Loucy (cell line): ENCODE measurements around the gene PLXNA2.

Experiments used
- H2AFZ ChIP-seq: fragments of 200-600 bp; sonication (generic); 2 replicates; pipeline ENCODE4 v1.6.0; 2016; ENCODE audit warnings: antibody characterized with exemption, mild to moderate bottlenecking, low read length, moderate library complexity
- H3F3A ChIP-seq: fragments of 200-600 bp; 2 replicates; pipeline ENCODE4 v1.6.0; 2016; ENCODE audit warnings: antibody characterized with exemption, low read depth, mild to moderate bottlenecking
- H3K27me3 ChIP-seq: fragments of 200-600 bp; sonication (generic); 2 replicates; pipeline ENCODE4 v1.6.1; 2014; ENCODE audit warnings: low read length, mild to moderate bottlenecking; ENCODE audit not compliant: insufficient read depth, poor library complexity, severe bottlenecking
- H3K36me3 ChIP-seq: fragments of 200-600 bp; sonication (generic); 2 replicates; pipeline ENCODE4 v1.6.1; 2016; ENCODE audit warnings: low read length; ENCODE audit not compliant: insufficient read depth
- H3K4me1 ChIP-seq: fragments of 200-600 bp; sonication (generic); 2 replicates; pipeline ENCODE4 v1.5.1; 2014; ENCODE audit warnings: low read length, mild to moderate bottlenecking; ENCODE audit not compliant: insufficient read depth, poor library complexity, severe bottlenecking
- H3K4me2 ChIP-seq: fragments of 200-600 bp; sonication (generic); 2 replicates; pipeline ENCODE4 v1.6.0; 2014; ENCODE audit warnings: antibody characterized with exemption, low read length, low read depth, mild to moderate bottlenecking; ENCODE audit not compliant: poor library complexity, severe bottlenecking
- H3K4me3 ChIP-seq: fragments of 200-600 bp; sonication (generic); 2 replicates; pipeline ENCODE4 v1.5.1; 2014; ENCODE audit warnings: low read length, mild to moderate bottlenecking, mixed read lengths; ENCODE audit not compliant: poor library complexity, severe bottlenecking
- H3K79me2 ChIP-seq: fragments of 200-600 bp; sonication (generic); 2 replicates; pipeline ENCODE4 v1.6.1; 2014; ENCODE audit warnings: low read length; ENCODE audit not compliant: insufficient read depth
- H3K9ac ChIP-seq: fragments of 200-600 bp; sonication (generic); 2 replicates; pipeline ENCODE4 v1.6.0; 2014; ENCODE audit warnings: mild to moderate bottlenecking, low read depth, low read length, moderate library complexity; ENCODE audit not compliant: poor library complexity, severe bottlenecking
- H3K9me2 ChIP-seq: fragments of 200-600 bp; sonication (generic); replicated peaks from 2 replicates; pipeline ENCODE4 v1.6.1; 2016; ENCODE audit warnings: low read depth, low read length, mixed read lengths
- H3K9me3 ChIP-seq: fragments of 200-600 bp; sonication (generic); 2 replicates; pipeline ENCODE4 v1.6.1; 2014; ENCODE audit warnings: mild to moderate bottlenecking, antibody characterized with exemption, low read length, low read depth; ENCODE audit not compliant: insufficient read depth
- H4K20me1 ChIP-seq: fragments of 200-600 bp; sonication (generic); 2 replicates; pipeline ENCODE4 v1.6.0; 2014; ENCODE audit warnings: antibody characterized with exemption, low read length, mild to moderate bottlenecking; ENCODE audit not compliant: insufficient read depth, poor library complexity, severe bottlenecking
- EZH2phosphoT487 ChIP-seq: fragments of 200-600 bp; IDR thresholded peaks from 2 replicates; pipeline ENCODE4 v1.6.1; 2018; ENCODE audit warnings: antibody characterized with exemption, mild to moderate bottlenecking, moderate library complexity, borderline replicate concordance
- TF ChIP-seq, protein P1 (sequence below): fragments of 200-600 bp; sonication (generic); conservative IDR thresholded peaks from 2 replicates; pipeline ENCODE4 v1.5.1; 2014; ENCODE audit warnings: mild to moderate bottlenecking, antibody characterized with exemption, low read length

Gene PLXNA2

DNA sequence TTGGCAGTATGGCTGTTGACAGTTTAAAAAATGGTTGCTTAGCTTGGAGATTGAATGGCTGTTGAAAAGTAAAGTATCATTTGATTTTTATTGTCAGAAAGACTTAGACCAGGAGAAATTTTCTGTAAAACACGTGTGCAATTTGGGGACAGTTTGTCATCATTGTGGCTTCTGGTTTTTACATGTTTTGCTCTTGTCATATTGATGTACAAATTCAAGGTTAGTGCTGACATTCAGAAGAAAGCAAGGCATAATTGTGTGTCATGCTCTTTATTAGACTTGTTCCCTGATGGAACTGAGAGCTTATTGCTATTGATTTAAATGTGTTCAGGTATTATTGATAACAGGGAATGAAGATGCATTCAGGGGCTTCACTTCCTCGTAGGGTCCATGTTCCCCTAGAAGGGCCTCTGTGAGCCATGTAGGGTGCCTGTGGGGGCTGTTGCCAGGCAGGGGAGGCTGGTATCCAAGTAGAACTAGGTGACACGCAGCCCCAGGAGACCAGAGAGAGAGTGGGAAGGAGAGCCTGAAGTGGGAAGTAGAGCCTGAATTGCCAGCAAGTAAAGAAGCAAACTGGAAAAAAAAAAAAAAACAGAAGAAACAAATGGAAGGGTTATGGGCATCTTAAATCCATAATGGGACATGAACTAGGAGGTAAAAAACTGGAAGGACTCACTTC, 32.7 kb upstream of the PLXNA2 start:
- no peaks in the 10 kb centered on the region for H3K27me3 ChIP-seq
- H4K20me1 ChIP-seq = no peaks in the 10 kb centered on the region
- no peak overlapping the region for H3K9ac ChIP-seq
- no peaks in the 10 kb centered on the region for H3F3A ChIP-seq
- H3K4me1 ChIP-seq = no peaks in the 10 kb centered on the region
- no peaks in the 10 kb centered on the region for H3K9me3 ChIP-seq
- no peak for TF ChIP-seq EZH2phosphoT487
- TF ChIP-seq, protein P1, sequence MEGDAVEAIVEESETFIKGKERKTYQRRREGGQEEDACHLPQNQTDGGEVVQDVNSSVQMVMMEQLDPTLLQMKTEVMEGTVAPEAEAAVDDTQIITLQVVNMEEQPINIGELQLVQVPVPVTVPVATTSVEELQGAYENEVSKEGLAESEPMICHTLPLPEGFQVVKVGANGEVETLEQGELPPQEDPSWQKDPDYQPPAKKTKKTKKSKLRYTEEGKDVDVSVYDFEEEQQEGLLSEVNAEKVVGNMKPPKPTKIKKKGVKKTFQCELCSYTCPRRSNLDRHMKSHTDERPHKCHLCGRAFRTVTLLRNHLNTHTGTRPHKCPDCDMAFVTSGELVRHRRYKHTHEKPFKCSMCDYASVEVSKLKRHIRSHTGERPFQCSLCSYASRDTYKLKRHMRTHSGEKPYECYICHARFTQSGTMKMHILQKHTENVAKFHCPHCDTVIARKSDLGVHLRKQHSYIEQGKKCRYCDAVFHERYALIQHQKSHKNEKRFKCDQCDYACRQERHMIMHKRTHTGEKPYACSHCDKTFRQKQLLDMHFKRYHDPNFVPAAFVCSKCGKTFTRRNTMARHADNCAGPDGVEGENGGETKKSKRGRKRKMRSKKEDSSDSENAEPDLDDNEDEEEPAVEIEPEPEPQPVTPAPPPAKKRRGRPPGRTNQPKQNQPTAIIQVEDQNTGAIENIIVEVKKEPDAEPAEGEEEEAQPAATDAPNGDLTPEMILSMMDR = no peak
- no peak overlapping the region for H3K4me3 ChIP-seq
- H3K79me2 ChIP-seq = no peaks in the 10 kb centered on the region
- no peaks in the 10 kb centered on the region for H3K9me2 ChIP-seq
- H3K36me3 ChIP-seq = no peaks in the 10 kb centered on the region
- H3K4me2 ChIP-seq = no peak overlapping the region
- H2AFZ ChIP-seq = no peak overlapping the region

GRCh38 chr1:208275083-208275482, 30.9 kb upstream of the PLXNA2 start:
- no peak for TF ChIP-seq EZH2phosphoT487
- TF ChIP-seq, protein P1 = no peak
- Histone ChIP-seq H3K4me3 (no peak overlapping the region), H3K4me1 (no peaks in the 10 kb centered on the region), H3K4me2 (no peak overlapping the region), H3K9me2 (no peaks in the 10 kb centered on the region), H4K20me1 (no peaks in the 10 kb centered on the region), H3K79me2 (no peaks in the 10 kb centered on the region), H3K27me3 (no peaks in the 10 kb centered on the region), H3K9ac (no peak overlapping the region), H2AFZ (no peak overlapping the region), H3K9me3 (no peaks in the 10 kb centered on the region), H3K36me3 (no peaks in the 10 kb centered on the region), H3F3A (no peaks in the 10 kb centered on the region)

- Histone ChIP-seq H2AFZ (no peak overlapping the region), H3K79me2 (no peaks in the 10 kb centered on the region), H3K36me3 (no peaks in the 10 kb centered on the region), H3K4me3 (no peak overlapping the region), H3K27me3 (no peaks in the 10 kb centered on the region), H3K9me3 (no peaks in the 10 kb centered on the region), H3K9ac (no peak overlapping the region), H3K4me2 (no peak overlapping the region), H3K4me1 (no peaks in the 10 kb centered on the region), H3F3A (no peaks in the 10 kb centered on the region), H4K20me1 (no peaks in the 10 kb centered on the region), H3K9me2 (no peaks in the 10 kb centered on the region)
- TF ChIP-seq EZH2phosphoT487 = no peak
- TF ChIP-seq, protein P1 = no peak
Observed at GRCh38 chr1:208273386-208274017, 29.3 kb upstream of the PLXNA2 start.
